Measurements from ENCODE around the gene ADAMTS17.

ADAMTS17 gene

DNA sequence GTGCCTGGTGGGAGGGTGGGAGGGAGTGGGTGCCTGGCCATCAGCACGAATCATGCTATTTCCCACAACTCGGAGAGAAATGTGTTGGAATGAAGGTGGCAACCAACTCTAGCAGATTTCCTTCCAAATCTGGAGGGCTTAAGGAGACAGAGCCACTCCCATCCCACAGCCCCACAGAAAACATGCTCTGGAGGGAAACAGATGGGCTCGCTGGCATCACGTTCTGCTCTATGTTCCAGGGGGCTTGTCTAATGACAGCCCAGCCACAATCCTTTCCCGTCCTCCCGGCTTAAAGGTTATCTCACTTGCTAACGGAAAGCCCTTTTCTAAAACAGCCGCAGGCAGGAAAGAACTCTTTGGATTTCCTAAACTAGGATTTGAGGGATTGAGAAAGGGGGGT lies 65.3 kb downstream of the ADAMTS17 start:
- no peak for DNase-seq (ENCODE audit: low read depth)

DNA sequence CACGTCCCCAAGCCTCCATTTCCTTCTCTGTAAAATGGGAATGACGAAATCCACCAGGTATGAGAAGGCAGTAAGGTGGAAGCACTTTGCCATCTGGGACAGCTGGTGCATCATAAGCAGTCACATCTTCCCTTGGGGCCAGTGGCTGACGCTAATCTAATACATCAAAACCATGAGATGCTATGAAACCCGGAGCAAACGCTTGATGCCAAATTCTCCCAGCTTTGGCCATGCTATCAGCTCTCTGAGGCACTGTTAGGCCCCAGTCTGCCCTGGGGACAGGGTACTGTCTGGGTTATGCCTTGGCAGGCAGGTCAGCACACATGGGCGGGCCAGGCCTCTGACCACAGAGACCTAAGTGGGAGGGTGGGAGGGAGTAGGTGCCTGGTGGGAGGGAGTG lies 66.1 kb downstream of the ADAMTS17 start:
- no peak for DNase-seq (ENCODE audit: low read depth)

DNA sequence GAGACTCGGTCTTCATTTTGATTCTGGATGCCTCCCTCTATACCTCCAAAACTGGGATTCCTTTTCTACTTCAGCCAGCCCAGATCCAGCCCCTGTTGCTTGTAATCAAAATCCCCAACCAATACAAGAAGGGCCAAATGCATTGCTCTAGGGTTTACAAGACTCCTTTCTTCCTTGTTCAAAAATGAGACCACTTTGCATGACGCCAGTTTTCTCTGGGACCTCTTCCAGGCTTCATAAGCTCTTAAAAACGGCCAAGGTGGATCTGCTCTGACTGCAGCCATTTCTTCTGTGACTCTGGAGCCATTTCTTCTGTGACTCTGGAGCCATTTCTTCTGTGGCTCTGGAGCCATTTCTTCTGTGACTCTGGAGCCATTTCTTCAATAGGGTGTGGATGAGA lies 71.9 kb downstream of the ADAMTS17 start:
- DNase-seq (ENCODE audit: low read depth): no peak

- DNase-seq (ENCODE audit: low read depth): no peak
Observed at GRCh38 chr15:100266166-100266565, 75.6 kb downstream of the ADAMTS17 start.

DNA sequence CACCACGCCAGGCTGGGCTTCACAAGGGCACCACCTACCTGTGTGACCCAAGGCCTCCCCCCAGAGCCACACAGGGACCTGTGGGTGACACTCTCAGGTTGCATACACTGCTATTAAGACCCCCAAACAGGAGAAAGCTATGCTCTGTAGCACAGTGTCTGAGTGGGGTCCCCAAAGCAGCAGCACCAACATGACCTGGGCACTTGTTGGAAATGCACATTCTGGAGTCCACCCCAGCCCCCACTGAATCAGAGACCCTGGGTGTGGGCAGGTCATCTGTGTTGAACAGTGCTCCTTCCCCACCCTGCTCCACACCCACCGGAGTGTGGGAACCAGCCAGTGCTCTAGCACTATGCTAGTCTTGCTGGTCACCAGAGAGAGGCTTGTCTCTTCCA lies 76.1 kb downstream of the ADAMTS17 start:
- no peak for DNase-seq (ENCODE audit: low read depth)

- no peak for DNase-seq (ENCODE audit: low read depth)
Observed at GRCh38 chr15:100264994-100265640, 76.7 kb downstream of the ADAMTS17 start.

- DNase-seq (ENCODE audit: low read depth): no peak
Observed at GRCh38 chr15:100263721-100264455, 77.9 kb downstream of the ADAMTS17 start.

GRCh38 chr15:100263031-100263430 lies 78.7 kb downstream of the ADAMTS17 start:
- no peak for DNase-seq (ENCODE audit: low read depth)

GRCh38 chr15:100261302-100262240 lies 80.2 kb downstream of the ADAMTS17 start:
- DNase-seq (ENCODE audit: low read depth): no peak

DNA sequence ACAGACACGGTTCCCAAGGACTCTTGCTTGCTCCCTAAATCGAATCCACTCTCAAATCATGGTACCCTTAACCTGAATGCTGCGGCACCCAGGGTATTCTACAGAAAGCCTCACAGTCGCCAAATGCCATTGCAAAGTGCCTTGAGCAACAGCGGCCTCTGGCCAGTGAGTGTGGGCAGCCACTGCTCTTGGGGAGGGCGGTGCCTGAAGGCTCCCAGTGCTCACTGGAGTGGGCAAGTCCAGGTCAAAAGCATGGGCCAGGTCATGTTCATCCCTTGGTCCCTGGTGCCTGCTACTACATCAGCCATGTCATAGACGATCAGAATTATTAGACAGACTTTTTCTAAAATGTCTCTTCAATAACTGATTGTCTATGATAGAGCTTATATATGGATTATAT lies 82.5 kb downstream of the ADAMTS17 start:
- no peak for DNase-seq (ENCODE audit: low read depth)

DNA sequence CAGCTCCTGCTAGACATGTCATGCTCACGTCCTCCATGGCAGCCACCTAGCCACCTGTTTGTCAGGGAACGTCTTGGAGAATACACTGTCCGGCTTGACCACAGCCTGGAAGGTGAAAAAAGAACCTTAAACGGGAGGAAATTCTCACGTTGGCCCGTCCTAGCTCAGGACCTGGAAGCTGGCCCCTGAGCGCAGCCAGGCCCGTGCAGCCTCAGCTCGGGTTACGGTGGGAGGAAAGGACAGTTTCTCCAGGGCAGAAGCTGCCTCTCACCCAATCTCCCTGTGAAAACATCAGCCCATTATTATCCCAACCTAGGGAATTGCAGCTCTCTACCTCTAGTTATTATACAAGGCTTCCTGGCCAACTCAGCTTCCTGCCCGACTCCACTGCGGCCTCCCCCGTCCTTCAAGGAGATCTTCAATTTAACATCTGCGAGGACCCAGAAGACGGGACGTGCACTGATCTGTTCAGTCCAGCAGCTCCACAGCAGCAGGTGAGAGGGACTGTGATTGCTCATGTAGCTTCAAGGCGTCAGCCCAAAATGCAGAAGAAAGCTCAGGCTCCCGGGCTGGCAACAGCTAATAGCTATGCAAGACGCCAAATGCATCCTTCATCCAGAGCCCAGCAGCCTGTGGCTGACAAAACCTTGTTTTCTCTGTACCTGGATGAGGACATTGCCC lies 84.7 kb downstream of the ADAMTS17 start:
- no peak for DNase-seq (ENCODE audit: low read depth)

- no peak for DNase-seq (ENCODE audit: low read depth)
Observed at GRCh38 chr15:100256101-100256969, 85.4 kb downstream of the ADAMTS17 start.

DNA sequence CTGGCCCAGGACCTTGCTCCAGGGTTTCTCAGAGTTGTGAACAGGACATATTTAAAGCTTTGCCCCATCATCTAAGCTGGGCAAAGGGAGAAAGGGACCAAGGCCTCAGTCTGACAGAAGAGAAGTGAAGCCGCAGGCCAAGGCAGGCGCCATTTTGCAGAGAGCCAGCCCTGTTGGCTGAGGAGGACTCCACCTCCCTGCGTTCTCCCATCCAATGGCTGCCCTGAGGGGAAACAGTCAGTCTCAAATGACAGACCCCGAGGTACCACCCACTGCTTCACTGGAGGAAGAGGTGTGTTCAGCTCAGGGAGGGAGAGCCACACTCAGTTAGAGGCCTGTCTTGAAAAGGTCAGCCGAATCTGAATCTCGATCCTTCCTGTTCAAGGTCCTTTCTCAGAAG lies 86.1 kb downstream of the ADAMTS17 start:
- DNase-seq (ENCODE audit: low read depth): no peak

DNA sequence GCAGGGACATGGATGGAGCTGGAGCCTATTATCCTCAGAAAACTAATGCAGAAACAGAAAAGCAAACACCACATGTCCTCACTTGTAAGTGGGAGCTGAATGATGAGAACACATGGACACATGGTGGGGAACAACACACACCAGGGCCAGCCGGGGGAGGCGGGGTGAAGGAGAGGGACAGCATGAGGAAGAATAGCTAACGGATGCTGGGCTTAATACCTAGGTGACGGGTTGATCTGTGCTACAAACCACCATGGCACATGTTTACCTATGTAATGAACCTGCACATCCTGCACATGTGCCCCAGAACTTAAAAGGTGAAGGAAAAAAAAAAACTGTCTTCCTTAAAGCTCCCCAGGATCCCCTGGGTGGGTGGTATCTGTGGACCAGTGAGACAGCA lies 87.1 kb downstream of the ADAMTS17 start:
- no peak for DNase-seq (ENCODE audit: low read depth)

DNA sequence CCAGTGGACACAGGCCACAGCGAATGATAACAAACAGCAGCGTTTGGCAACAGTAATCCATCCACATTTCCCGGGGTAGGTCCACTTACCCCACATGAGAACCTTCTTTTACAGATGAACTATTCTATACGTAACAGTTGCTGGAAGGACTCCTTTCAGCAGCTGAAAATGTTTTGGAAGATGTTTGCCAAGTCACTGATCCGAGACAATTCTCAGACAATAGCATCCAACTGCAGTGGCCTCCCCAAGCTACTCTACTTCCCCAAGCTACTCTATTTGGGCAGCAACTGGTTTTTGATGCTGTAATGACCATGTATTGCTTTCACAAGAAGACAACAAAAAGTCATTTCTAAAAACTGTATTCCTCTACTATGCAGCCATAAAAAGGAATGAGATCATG lies 87.5 kb downstream of the ADAMTS17 start:
- DNase-seq (ENCODE audit: low read depth): no peak

- DNase-seq (ENCODE audit: low read depth): no peak
Observed at GRCh38 chr15:100253640-100254039, 88.1 kb downstream of the ADAMTS17 start.

GRCh38 chr15:100252779-100253417 lies 88.9 kb downstream of the ADAMTS17 start:
- no peak for DNase-seq (ENCODE audit: low read depth)

DNA sequence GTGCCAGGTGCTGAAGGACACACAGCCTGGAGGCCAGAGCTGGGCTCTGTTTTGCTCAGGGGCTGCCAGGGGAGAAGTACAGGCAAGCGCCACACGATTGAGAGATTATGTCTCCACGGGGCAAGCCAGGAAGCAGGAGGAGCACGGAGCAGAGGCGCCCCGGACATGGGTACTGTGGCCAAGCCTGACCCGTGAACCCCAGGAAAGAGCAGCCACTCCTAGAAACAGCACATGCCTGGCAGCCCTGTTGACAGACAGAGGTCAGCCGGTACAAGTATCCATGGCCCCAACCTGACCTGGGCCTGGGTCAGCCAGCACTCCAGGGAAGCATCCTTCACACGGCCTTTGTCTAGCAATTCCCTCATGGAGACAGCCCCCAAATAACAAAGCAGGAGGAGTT lies 89.4 kb downstream of the ADAMTS17 start:
- no peak for DNase-seq (ENCODE audit: low read depth)

- no peak for DNase-seq (ENCODE audit: low read depth)
Observed at GRCh38 chr15:100250176-100250800, 91.5 kb downstream of the ADAMTS17 start.

- DNase-seq (ENCODE audit: low read depth): no peak
Observed at GRCh38 chr15:100249096-100249815, 92.5 kb downstream of the ADAMTS17 start.
